Inflammatory macrophage treated with lipopolysaccharide for 4 hours (primary cell): ENCODE measurements around the gene C14orf119.

ENCODE experiments used
- DNase-seq: peaks from one replicate; pipeline ENCODE4 v3.0.0-alpha.2; 2020

C14orf119 gene

DNA sequence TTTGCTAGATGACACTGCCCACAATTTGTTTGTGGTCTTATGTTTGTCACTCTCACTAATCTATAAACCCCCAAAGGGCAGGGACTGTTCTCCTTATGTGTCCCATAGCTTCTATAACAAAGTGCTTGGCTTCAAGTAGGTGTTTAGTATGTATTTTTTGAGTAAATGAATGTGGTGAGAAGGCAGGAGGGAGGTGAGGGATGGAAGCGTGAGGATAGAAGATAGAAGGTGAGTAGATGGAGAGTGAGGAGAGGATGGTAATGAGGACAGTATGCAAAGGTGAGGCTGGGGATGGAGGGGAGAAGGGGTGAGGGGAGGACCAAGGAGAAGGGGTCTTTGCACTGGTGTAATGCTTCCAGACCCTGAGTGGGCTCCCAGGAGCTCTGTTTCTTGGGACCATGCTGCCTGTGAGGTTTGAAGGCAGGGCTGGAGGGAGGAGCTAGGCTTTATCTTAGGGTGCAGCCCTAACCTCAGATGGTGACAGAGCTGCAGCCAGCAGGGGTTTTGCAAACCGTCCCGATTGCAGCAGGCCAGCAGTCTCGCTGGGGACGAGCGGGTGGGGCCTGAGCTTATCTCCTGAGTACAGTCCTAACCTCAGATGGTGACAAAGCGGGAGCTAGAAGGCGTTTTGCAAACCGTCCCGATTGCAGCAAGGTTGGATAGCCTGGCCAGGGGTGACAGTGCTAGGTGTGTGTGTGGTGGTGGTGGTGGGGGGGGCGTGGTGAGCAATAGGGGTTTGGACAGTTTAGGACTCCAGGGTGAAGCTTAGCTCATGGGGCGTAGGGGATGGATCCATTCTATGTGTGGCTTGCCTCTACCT is 17.3 kb downstream of the C14orf119 start:
- DNase-seq: peak; percentile 55

DNA sequence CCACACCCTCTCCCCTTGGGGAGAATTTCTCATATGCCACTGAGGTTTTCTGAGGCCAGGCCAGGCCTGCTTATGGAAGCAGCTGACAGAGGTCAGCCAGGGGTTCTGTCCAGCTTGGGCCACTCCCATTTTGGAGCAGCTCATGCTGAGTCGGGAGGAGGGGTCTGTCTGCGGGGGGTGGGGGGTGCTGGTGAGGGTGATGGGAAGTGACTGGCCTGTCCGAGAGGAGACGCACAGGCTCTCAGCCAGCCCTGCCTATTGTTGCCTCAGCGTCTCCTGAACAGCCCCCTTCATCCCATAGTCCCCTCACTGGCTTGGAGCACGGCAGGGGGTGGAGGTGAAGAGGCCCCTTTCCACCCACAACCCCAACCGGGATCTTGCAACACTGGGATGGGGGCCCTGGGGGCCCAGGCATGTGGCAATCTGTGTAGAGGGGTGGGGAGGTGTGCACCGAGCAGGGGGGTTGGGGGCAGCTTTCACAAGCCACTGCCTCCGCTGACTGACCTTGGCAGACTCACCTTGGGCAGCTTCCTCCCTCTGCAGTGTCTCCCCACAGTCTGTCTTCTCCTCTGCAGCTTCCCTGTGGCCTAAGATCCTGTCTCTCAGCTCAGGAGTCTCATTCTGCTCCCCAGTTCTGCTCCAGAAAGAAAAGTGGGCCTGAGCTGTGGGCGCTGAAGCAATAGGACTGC is 18.3 kb downstream of the C14orf119 start:
- no peak for DNase-seq

DNA sequence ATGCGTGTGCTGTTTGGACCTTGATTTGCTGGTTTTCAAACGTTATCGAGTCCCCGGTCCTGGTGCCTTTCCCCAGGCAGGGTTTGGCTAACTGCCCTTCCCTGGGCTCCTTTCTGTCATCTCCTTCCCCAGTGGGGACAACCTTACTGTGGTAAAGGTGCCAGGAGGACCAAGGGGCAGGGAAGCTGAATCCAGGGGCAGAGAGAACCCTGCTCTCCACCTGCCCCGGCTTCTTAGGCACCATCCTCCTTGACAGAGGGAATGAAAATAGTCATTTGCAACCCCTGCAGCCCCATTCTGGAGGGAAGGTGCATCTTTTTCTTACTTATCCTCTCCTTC is 18.8 kb downstream of the C14orf119 start:
- DNase-seq: no peak

DNA sequence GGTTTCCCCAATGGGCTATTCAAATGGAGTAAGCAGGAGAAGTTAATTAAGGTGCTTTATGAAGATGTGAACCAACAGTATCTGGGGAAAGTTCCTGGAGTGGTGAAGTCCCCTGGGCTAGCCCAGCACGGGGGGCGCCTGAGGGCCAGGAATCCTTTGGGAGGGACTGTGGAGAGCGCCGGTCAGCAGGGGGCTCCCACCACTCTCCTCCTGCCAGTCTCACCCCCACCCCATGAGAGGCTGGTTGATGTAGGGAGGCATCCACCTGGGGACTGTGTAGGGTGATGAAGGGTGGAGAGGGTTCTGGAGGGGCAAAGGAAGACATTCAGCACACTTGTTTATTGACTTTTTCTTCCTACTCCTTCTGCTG is 19.3 kb downstream of the C14orf119 start:
- no peak for DNase-seq

DNA sequence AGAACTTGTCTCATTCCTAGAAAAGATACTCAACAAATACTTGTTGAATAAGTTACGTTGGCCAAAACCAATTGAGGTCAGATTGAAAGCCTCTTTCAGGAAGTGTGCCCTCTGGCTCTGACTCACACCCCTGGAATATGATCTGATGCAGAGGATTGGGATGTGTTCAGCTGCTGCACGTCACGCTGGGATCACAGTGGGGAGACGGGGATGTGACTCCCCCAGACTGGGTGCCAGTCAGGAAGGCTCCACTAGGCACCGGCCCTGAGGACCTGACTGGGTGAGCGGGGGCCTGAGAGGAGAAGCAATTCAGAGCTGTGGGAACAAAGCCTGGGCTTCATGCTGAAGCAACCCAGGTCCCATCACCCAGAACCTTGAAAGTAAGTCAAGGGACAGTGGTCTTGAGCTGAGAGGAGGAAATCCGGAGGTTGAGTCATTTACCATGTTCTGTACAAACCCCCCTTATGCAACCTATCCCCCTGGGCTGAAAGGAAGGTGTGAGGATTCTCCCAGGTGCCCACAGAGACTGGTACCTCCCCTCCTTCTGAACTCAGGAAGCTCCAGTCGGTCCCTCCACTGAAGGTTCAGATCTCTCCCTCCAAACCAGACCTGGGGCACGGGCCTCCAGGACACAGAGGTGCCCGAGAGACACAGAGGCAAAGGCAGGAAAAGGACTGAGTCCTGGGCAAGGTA is 19.9 kb downstream of the C14orf119 start:
- DNase-seq: peak; percentile 88

DNA sequence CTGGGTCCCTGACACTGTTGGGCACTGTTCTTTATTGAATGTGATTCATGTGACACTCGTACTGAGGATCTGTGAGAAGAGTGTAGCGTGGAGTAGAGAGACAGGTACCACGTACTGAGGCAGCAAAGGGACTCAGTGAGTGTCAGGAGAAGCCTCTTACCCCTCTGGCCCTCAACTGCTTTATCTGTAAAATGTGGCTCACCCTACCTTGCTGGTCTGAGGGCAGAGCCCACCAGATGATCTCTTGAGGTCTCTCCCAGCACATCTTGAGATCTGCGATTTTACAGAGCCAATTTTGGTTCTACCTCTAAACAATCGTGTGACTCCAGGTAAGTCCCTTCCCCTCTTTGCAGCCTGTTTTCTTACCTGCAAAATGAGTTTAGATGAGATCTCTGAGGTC is 20.6 kb downstream of the C14orf119 start:
- DNase-seq: no peak

DNA sequence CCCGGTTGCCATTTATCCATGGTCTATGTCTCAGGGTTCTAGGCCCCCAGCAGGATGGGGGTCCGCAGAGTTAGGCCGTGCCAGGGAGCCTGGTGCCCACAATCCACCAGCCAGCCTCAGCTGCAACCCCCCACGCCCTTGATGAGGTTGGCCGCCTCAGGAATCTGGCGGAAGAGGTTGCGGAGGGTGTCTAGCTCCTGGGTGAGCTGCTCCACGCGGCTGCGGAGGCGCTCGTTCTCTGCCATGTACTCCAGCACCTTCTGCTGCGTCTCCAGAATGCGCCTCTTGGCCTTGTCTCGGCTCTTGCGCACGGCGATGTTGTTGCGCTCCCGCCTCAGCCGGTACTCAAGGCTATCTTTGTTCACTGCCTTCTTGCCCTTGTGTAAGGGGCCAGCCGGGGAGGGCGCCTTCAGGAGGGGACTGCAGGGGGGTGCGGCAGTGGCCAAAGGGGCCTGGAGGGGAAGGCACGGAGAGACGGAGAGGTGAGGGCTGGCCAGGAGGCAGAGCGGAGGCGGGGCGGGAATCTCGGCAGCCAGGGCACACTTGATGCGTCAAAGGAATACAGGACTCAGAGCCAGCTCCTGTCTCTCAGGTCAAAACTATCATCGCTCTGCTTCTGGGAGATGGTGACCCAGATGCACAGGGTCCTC is 22.2 kb downstream of the C14orf119 start:
- no peak for DNase-seq

DNA sequence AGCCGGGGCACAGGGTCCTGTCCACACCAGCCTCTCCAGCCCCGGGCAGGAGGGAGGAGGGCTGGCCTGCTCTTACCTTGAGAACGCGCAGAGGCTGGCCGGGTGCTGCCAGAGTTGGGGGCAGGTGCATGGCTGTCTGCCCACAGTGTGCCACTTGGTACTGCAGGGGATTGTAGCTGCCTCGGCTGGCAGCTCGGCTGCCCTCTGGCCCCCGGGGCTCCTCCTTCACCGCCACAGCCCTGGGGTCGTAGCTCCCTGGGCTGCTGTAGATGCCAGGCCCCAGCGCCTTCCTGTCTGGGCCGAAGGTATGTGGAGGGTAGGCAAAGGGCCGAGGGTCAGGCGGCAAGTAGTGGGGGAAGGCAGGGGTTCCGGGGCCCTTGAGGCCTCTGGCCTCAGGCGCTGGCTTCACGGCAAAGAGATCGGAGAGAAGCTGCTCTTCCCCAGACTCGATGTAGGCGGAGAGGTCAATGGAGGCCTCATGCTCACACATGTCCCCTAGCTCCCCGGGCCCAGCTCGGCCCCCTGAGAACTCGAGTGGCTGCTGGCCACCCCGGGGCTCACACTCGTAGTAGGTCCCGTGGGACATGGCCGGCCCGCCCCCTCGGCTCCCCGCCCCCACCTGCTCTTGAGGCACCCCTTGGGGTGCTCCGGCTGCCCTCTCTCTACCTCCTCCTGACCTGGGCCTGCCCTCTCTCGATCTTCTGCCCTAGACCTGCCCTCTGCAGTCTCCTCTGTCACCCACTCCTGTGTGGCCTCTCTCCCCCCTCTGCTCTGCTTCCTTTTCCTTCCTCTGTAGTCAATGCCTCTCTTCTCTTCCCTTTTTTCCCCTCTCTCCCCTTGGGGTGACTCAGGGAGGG is 23.4 kb downstream of the C14orf119 start, which contains the start of gene CEBPE:
TSS of gene CEBPE (minus strand) at position 750 of the 857 bp plus-strand sequence. CDS start at position 586, 164 bp downstream.
- DNase-seq: peak; percentile 67

DNA sequence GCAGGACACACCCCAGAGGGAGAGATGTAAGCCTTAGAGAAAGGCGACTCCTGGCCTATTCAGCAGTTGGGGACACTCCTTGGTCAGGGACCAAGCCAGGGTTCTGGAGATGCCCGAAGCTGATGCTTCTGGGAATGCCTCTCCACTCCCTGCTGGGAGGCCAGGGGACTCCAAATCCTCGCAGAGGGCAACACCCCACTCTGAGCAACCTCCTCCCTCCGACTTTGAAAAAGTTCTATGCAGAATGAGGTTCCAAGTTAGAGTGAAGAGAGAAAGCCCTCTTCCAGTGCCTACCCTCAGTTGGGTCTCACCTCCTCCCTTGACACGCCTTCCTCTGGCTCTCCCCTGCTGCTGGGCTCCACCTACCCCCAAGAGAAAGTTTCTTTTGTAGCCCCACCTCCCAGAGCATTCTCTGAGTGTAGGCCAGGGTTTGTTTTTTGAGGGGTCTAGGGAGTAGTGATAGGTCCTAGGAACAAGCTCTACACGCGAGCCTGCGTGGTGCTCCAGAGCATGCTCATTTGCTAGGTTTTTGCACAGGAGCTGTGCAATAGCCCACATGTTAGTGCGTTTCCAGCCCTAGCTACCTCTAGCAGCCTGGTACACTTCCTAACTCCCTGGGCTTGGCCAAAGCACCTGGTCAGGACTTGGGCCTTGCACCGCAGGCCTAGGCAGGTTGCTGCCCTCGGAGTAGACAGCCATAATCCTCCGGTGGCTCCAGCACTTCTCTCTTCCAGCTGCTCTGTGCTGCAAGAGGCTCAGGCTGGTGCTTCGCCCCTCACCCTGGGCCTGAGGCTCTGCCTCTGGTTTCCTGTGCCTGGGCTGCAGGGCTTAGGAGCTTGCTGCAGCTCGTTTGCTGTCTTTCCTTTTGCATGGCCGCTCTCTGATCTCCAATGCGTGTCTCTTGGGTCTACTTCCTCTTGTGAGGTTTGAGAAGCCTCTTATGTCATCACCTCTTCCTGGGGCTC is 24.3 kb downstream of the C14orf119 start:
- peak; percentile 67 for DNase-seq

DNA sequence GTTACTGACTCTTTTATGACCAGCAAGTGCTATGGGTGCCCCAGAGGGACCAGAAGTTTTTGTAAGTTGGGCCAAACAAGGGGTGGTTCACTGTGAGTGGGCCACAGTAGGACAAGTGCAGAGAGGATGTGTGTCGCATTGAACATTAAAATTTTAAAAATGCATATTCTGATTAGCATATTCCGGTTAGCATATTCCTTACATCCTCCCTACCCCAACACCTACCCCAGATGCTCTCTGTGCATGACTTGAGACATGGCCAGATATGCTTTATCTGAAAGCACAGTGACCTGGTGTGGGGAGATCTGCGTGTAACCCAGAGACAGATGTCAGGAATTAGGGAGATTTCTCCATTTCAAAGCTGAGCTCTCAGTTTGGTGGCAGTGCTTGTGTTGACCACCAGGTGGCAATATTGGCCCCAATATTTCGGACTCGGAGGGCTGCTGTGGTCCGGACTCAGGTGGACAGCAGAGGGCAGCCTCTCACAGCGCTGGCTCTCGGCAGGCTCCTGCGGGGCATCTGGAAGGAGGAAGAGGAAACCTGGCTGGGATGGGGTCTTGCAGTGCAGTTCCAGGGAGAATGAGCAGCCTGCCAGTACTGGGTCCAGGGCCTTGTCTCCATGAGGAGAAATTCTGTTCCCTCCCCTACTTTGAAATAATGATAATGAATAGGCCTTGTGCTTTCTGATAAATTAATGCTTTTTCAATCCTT is 25.4 kb downstream of the C14orf119 start:
- peak; percentile 86 for DNase-seq

DNA sequence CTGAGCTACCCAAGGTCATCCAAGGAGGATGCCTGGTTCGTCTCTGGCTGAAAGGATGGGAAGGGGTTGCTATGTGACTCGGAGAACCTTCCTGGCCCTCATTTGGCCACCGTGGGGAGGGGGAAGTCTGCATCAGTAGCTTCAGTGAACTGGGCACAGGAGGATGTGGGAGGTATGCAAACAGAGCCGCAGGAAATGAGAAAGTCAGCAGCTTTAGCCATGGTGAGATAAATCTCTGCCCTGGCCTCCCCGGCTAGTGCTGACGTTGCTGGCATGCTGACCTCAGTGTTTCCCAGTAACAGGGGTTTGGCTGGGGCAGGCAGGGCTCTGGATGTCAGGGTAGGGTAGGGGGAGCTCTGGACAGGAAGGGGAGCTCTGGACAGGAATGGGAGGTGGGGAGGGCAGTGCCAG is 26.1 kb downstream of the C14orf119 start:
- DNase-seq: peak; percentile 35

DNA sequence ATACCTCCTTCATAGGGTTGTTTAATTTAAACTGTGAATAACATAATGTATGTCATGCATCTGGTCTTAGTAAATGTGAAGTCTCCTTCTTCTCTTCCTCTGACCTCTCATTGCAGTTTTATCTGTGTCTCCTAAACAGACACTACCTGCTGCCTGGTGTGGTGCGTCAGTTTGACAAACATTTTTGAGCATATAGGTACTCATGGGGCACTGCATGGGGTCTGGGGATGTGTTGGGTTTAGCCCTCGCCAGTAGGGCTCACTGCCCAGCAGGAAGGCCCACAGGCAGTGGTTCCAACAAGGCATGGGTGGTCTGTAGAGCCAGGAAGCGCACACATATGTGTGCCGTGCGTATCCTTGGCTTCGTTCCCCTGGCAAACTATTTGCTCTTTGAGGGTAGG is 26.8 kb downstream of the C14orf119 start:
- no peak for DNase-seq

DNA sequence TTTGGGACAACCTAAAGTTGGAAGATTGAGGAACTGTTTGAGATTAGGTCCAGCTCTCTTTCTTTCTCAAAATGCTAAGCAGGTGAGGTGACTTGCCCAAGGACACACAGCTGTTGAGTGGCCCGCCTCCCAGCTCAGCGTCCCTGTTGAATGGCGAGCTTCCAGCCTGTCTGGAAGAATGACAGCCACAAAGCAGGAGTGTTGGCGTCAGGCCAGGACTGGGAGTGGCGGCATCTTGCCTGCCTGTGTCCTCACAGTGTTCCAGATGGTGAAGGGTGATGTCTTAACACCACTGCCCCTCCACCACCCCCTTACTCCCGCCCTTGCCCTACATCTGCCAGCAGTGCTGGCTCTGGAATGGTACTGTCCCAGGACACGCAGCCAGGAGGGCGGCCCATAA is 28.1 kb downstream of the C14orf119 start:
- no peak for DNase-seq

DNA sequence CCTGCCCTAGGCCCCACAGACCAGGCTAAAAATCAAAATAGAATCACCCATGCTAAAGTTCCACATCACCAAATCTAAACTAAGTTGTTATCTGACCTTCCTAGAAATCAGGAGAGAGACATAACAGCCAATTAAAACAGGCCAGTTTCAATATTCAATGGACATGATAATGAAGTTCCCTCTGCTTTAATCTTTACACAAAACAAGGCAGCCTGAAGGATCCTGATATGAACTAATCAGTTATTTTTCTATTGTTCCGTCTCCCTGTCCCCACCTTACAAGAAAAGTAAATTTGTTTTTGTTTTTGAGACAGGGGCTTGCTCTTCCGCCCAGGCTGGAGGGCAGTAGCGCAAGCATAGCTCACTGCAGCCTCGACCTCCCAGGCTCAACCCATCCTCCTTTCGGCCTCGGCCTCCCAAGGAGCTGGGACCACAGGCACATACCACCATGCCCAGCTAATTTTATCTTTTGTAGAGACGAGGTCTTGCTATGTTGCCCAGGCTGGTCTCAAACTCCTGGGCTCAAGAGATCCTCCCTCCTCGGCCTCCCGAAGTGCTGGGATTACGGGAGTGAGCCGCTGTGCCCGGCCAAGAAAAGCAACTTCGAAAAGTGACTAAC is 29.1 kb downstream of the C14orf119 start:
- no peak for DNase-seq

DNA sequence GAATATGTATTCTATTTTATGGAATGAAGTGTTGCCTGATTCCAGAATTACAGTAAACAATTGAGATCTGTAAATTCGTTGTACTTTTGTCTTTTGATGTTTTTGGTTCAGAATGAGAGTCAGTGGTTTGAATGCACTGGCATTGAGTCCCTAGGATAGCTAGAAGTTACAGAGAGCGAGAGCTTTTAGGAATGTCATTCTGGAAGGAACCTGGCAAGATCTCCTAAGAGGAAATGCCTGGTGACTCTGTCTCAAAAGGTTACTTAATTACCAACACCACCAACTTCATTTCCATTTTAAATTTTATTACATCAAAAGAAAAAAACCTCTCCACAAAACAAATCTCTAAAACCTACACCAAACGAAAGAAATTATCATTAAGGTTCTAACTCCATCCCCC is 29.7 kb downstream of the C14orf119 start:
- no peak for DNase-seq

DNA sequence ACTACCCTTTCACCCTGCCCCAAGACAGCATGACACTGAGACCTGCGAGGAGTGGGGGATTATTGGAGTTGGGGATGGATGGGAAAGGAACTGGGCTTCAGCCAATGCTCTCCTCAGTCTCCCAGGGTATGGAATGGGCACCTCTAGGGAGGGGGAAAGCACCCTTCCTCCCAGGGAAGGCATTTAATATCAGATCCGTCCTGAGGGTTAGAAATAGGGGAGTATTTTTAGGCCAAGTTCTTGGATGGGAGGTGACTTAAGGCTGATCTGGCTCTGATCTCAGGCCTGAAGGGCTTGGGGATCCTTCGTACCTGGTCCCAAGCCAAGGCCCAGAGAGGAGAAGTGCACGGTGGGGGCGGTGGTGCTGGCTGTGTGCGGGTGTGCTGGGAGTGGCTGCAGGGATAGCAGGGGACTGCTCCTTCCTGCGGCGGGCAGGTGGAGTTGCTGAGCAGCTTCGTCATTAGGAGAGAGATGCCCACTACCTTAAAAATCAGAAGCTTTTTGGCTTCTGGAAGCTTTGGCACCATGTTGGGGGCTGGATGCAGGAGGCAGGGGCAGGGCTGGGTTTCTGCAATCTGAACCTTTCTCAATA is 30.7 kb downstream of the C14orf119 start:
- DNase-seq: no peak

DNA sequence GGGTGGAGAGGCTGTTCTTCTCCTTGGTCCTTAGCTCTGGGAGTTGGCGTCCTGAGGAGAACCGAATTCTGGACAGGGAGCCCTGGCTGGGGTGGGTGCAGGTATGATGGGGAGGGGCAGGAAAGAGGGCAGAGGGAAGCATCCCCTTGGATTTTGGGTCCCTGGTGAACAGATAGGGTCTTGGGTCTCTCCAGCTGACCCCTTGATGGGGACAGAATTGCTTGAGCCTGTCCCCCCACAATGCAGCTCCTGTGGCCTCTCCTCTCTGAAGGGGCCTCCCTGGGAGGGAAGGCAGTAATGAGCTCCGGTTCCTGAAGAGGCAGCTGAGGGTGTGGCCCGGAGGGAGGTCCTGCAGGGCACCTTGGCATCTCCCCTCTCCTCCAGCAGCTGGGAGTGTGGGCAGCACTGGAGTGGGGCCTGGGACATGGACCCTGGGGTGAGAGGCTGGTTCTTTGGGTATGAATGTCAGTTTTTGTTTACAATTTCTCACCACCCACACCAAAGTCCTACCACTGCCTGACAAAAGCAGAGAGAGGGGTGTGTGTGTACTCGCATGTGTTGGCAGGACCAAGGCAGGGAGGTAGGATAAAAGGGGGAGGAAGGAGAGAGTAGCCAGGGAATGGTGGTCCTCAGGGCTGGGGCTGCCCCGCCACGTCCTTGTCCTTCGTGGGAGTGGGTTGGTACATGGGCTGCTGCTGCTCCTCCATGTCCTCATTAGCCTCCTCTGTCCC is 31.4 kb downstream of the C14orf119 start:
- no peak for DNase-seq

DNA sequence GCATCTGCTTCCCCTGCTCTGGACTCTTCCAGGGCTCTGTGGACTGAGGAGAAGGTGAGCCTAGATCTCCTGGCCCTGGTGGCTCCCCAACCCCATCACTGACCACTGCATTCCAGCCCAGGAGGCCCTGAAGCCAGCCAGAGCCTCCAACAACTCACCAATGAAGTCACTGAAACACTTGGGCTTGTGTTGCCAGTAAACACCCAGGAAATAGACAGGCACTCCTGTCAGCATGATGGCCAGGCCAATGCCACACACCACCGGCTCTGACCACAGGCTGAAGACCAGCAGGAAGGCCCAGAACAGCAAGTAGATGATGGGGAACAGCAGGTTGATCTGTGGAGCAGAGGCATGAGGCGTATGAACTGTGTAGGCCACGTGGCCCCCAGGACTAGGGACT is 32.6 kb downstream of the C14orf119 start:
- DNase-seq: no peak
